ENCODE data around the gene ZNF385C. TPM values are rescaled to one million over a fixed set of nuclear protein-coding genes. Genes with fewer than 3 reads are reported as not detected.

ZNF385C gene
- total and polyA plus RNA-seq, 4 donors: 0.03 to 0.19 (median 0.06) TPM; not detected in 1

GRCh38 chr17:42110301-42111264 is 12.3 kb upstream of the ZNF385C start:
- peaks cover 4 to 14% (median 8%) of the 10 kb centered on the region in 4 donors for H3K36me3 ChIP-seq (ENCODE audit: control insufficient read depth in 4 of 4, insufficient read depth in 3 of 4, low read depth in 1 of 4, low read length in 3 of 4)

GRCh38 chr17:42109086-42109485 is 10.8 kb upstream of the ZNF385C start:
- Histone ChIP-seq H3K27me3 (ENCODE audit: control insufficient read depth in 4 of 4, insufficient read depth in 4 of 4, low read length in 3 of 4) (no peaks in the 10 kb centered on the region), H3K9ac (ENCODE audit: low read depth in 1 of 2, low read length in 2 of 2) (no peak overlapping the region), H3K36me3 (ENCODE audit: control insufficient read depth in 4 of 4, insufficient read depth in 3 of 4, low read depth in 1 of 4, low read length in 3 of 4) (peaks cover 7 to 19% (median 9%) of the 10 kb centered on the region in 4 donors), H3K4me1 (ENCODE audit: control insufficient read depth in 4 of 4, insufficient read depth in 4 of 4, low read length in 3 of 4) (peaks cover 10 to 38% (median 31%) of the 10 kb centered on the region in 4 donors), H3K27ac (ENCODE audit: low read depth in 1 of 2, low read length in 2 of 2) (no peak overlapping the region), H3K9me3 (ENCODE audit: control insufficient read depth in 4 of 4, low read length in 3 of 4) (no peaks in the 10 kb centered on the region), H3K4me3 (ENCODE audit: low read depth in 1 of 3, low read length in 3 of 3) (no peak overlapping the region)
- no peak for DNase-seq (ENCODE audit: low spot score)
- TF ChIP-seq FOXA2 (IDR thresholded peaks at IDR 0.05) (no peak), RXRA (IDR thresholded peaks at IDR 0.05) (peak in 1 of 2 donors; percentile 85), FOXA1 (IDR thresholded peaks at IDR 0.05) (no peak), HNF4A (conservative IDR thresholded peaks at IDR 0.05) (peak in 1 of 2 donors; percentile 67), ZBTB33 (IDR thresholded peaks at IDR 0.05) (no peak)
- WGBS: 50% methylated on average over 9 of the region's 9 CpGs

More at GRCh38 chr17:42110301-42111264, 12.3 kb upstream of the ZNF385C start:
- no peak for DNase-seq (ENCODE audit: low spot score)
- Histone ChIP-seq H3K9me3 (ENCODE audit: control insufficient read depth in 4 of 4, low read length in 3 of 4) (no peaks in the 10 kb centered on the region), H3K9ac (ENCODE audit: low read depth in 1 of 2, low read length in 2 of 2) (no peak overlapping the region), H3K27me3 (ENCODE audit: control insufficient read depth in 4 of 4, insufficient read depth in 4 of 4, low read length in 3 of 4) (no peaks in the 10 kb centered on the region), H3K4me1 (ENCODE audit: control insufficient read depth in 4 of 4, insufficient read depth in 4 of 4, low read length in 3 of 4) (peaks cover 10 to 38% (median 31%) of the 10 kb centered on the region in 4 donors), H3K27ac (ENCODE audit: low read depth in 1 of 2, low read length in 2 of 2) (peak overlapping the region in 1 of 2 donors; percentile 84), H3K4me3 (ENCODE audit: low read depth in 1 of 3, low read length in 3 of 3) (no peak overlapping the region)
- 88% methylated on average over 18 of the region's 18 CpGs for WGBS
- no peak for TF ChIP-seq JUND (IDR thresholded peaks at IDR 0.05)

GRCh38 chr17:42107597-42108576 is 9.6 kb upstream of the ZNF385C start:
- 73% methylated on average over 51 of the region's 51 CpGs for WGBS
- Histone ChIP-seq H3K9me3 (ENCODE audit: control insufficient read depth in 4 of 4, low read length in 3 of 4) (no peaks in the 10 kb centered on the region), H3K27ac (ENCODE audit: low read depth in 1 of 2, low read length in 2 of 2) (no peak overlapping the region), H3K4me3 (ENCODE audit: low read depth in 1 of 3, low read length in 3 of 3) (no peak overlapping the region), H3K27me3 (ENCODE audit: control insufficient read depth in 4 of 4, insufficient read depth in 4 of 4, low read length in 3 of 4) (no peaks in the 10 kb centered on the region), H3K36me3 (ENCODE audit: control insufficient read depth in 4 of 4, insufficient read depth in 3 of 4, low read depth in 1 of 4, low read length in 3 of 4) (peaks cover 7 to 27% (median 14%) of the 10 kb centered on the region in 4 donors), H3K4me1 (ENCODE audit: control insufficient read depth in 4 of 4, insufficient read depth in 4 of 4, low read length in 3 of 4) (peaks cover 8 to 32% (median 25%) of the 10 kb centered on the region in 4 donors), H3K9ac (ENCODE audit: low read depth in 1 of 2, low read length in 2 of 2) (no peak overlapping the region)
- DNase-seq (ENCODE audit: low spot score): peak; percentile 94
- TF ChIP-seq SP1 (IDR thresholded peaks at IDR 0.05) (peak; percentile 10), FOXA1 (IDR thresholded peaks at IDR 0.05) (no peak)
